HFFc6 (cell line): ENCODE data around the gene TPH1. TPM values are rescaled to one million over a fixed set of nuclear protein-coding genes. Genes with fewer than 3 reads are reported as not detected.

Experiments used
- DNase-seq: peaks from one replicate; pipeline ENCODE4 v3.0.0-alpha.2; 2018
- H3K27ac Mint-ChIP-seq: 2 replicates; pipeline ENCODE4 v1.8.0; 2020; ENCODE audit warnings: mild to moderate bottlenecking, mixed read lengths
- H3K27me3 Mint-ChIP-seq: 2 replicates; pipeline ENCODE4 v1.8.0; 2021; ENCODE audit warnings: mild to moderate bottlenecking, moderate library complexity, mixed read lengths; ENCODE audit not compliant: insufficient read depth
- H3K36me3 Mint-ChIP-seq: 2 replicates; pipeline ENCODE4 v1.8.0; 2021; ENCODE audit warnings: low read depth, mixed read lengths
- H3K4me1 Mint-ChIP-seq: 2 replicates; pipeline ENCODE4 v1.8.0; 2020; ENCODE audit warnings: low read depth, mixed read lengths
- H3K4me3 Mint-ChIP-seq: 2 replicates; pipeline ENCODE4 v1.8.0; 2020; ENCODE audit warnings: mild to moderate bottlenecking, moderate library complexity, mixed read lengths
- H3K9me3 Mint-ChIP-seq: 2 replicates; pipeline ENCODE4 v1.8.0; 2020; ENCODE audit warnings: mild to moderate bottlenecking, mixed read lengths
- total RNA-seq, 6 experiments: library from RNA; stranded (reverse); fragmentation: NEBNext Ultra II Directional; extraction: Animal tissue kit (Norgen Biotek cat#: 25700); gene quantifications; 2 replicates in 1 of 6; 3 replicates in 5 of 6; pipeline ENCODE4 v1.2.3, GENCODE V29; 2021
- TF ChIP-seq, protein P1 (sequence below): fragments of 200-600 bp; sonication (generic); IDR thresholded peaks from 2 replicates; pipeline ENCODE4 v1.5.0; 2021; ENCODE audit warnings: antibody characterized with exemption, mild to moderate bottlenecking

Gene TPH1
- total RNA-seq, 6 experiments from 2014 or later: 0.03 TPM; not detected in 5

DNA sequence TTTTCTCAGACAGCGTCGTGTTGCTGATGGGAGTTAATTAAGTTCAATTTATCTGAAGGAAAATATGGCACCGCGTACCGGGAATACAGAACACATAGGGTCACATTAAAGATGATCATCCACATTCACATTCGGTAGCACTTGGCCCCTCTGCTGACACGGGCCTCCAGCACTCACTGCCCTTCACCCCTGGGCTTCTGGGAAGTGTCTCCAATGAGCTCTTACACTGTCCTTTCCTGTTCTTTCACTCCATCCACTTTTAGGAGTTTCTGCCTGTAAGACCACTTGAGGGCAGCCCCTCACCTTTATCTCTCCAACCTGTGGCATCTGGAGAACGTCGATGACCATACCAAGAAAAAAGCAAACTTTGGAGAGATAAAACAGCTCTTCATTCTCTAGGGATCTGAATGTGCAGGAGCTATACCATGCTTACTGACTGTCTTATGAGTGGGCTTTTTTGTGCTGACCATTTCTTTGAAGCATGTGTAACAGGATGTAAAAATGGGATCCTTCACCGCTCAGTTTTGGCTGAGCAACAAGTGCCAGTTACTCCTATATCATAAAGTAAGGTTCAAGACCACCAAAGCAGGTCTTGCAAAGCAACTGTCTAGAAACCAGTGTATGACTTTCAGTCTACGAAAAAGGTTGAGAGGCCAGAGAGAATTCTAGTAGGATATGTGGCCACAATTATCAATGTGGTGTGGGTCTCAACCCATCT is 32.1 kb downstream of the TPH1 start:
- H3K4me3 Mint-ChIP-seq: peak overlapping the region; percentile 97
- no peak for DNase-seq
- H3K27ac Mint-ChIP-seq: no peak overlapping the region; the same call in 1 of the 2 replicates
- H3K27me3 Mint-ChIP-seq: peaks cover 4% of the 10 kb centered on the region
- TF ChIP-seq, protein P1, sequence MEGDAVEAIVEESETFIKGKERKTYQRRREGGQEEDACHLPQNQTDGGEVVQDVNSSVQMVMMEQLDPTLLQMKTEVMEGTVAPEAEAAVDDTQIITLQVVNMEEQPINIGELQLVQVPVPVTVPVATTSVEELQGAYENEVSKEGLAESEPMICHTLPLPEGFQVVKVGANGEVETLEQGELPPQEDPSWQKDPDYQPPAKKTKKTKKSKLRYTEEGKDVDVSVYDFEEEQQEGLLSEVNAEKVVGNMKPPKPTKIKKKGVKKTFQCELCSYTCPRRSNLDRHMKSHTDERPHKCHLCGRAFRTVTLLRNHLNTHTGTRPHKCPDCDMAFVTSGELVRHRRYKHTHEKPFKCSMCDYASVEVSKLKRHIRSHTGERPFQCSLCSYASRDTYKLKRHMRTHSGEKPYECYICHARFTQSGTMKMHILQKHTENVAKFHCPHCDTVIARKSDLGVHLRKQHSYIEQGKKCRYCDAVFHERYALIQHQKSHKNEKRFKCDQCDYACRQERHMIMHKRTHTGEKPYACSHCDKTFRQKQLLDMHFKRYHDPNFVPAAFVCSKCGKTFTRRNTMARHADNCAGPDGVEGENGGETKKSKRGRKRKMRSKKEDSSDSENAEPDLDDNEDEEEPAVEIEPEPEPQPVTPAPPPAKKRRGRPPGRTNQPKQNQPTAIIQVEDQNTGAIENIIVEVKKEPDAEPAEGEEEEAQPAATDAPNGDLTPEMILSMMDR: no peak
- peaks cover 21% of the 10 kb centered on the region for H3K4me1 Mint-ChIP-seq
- H3K36me3 Mint-ChIP-seq: no peaks in the 10 kb centered on the region
- no peaks in the 10 kb centered on the region for H3K9me3 Mint-ChIP-seq

DNA sequence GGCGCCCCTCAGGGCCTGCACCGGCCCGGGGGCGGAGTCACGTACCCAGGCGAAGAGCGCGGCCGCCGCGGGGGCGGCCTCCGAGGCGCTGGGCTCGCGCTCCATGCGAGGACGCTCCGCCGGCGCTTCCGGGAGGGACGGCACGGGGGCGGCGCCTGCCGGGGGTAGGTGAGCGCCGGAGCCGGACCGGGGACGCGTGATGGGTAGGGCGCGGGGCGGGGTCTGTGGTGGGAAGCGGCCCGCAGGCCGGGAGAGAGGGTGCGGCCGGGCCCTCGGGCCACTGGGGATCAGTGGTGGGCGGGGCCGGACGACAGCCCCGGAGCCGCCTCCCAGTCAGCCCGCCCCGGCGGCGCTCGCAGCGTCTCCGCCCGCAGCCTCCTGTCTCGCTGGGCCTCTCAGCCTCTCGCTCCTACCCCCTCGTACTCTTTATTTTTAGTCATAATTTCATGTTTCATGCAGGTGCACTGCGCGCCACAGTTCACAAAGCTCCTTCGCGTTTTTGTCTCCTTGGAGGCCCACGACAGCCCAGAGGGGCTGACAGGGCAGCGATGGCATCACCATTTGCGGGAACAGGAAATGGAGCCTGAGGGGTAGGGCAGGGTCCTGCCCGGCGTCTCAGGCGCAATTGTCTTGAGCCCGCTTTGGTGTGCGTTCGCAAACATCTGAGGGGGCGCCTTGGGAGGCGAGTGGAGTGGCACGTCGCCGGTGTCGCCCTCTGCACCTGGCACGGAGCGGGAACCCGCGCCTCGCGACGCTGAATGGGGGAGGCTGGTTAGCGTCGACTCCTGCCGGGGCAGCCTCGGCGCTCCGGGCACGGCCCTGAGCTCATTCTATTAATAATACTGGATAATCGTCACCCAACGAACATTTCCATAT is 32.9 kb downstream of the TPH1 start, which contains the start of gene SERGEF:
SERGEF (minus strand) TSS at position 142 of the 876 bp plus-strand sequence; CDS start at position 105, 37 bp downstream.
- H3K4me3 Mint-ChIP-seq: peak within 1 kb of the TSS; percentile 97

DNA sequence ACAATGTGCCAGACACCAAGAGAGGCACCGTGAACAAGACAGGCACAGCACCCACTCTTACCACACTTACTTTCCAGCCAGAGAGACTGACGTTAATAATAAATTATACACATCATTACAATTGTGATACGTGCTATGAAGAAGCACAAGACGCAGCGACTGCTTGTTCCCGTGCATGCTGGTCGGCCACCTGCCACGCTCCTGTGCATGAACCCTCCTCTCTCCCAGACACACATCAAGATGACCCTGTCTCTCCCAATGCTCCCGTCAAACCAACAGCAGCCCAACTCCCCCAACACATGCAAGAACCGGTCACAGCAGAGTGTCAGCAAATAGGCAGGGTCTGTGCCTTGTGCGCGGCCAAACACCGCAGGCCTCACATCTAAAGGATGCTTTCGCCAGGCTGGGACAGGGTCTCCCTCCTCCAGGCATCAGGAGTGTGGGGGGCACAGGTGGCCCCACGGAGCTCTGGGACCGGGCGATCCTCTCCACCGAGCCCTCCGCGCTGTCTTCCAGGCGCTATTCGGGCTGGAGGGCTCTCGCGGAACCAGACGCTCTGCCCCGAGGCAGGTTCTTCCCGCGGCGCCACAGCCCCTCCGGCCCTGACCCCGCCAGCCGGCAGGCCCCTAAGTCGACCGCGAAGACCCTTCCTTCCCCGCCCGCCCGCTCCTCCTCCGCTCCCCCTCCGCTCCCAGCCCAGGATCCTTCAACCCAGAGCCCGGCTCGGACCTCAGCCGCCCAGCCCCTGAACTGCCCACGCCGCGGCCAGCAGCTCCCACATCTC is 33.8 kb downstream of the TPH1 start:
- no peak for DNase-seq
- TF ChIP-seq, protein P1: no peak
- no peaks in the 10 kb centered on the region for H3K9me3 Mint-ChIP-seq
- H3K4me1 Mint-ChIP-seq: peaks cover 21% of the 10 kb centered on the region
- peak overlapping the region; percentile 58 for H3K27ac Mint-ChIP-seq
- H3K36me3 Mint-ChIP-seq: no peaks in the 10 kb centered on the region
- H3K27me3 Mint-ChIP-seq: peaks cover 4% of the 10 kb centered on the region
- peak overlapping the region; percentile 97 for H3K4me3 Mint-ChIP-seq

More for the DNA sequence above, 32.9 kb downstream of the TPH1 start, which contains the start of gene SERGEF:
- H3K36me3 Mint-ChIP-seq: no peaks in the 10 kb centered on the region
- peaks cover 21% of the 10 kb centered on the region for H3K4me1 Mint-ChIP-seq
- H3K27ac Mint-ChIP-seq: peak within 1 kb of the TSS; percentile 58
- H3K27me3 Mint-ChIP-seq: peaks cover 4% of the 10 kb centered on the region
- no peaks in the 10 kb centered on the region for H3K9me3 Mint-ChIP-seq
- peak; percentile 71 for DNase-seq
- TF ChIP-seq, protein P1: peak; percentile 66

DNA sequence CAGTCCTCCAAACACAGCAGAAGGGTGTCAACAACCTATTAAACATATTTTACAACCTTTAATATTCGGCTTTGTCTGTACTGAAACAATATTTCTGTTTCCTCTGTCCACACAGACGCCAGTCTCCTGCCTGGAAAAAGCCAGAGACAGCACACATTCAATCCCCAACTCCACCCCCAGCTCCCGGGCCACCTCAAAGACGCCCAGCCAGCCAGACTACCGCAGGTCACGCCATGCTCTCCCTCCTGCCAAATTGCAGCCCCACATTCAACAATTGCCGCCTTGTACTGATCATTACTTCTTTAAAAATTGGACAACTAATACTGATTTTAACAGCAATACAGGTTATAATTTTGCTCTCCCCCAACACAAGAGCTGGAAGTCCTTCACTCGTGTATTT is 34.4 kb downstream of the TPH1 start:
- no peak for DNase-seq
- H3K36me3 Mint-ChIP-seq: no peaks in the 10 kb centered on the region
- TF ChIP-seq, protein P1: no peak
- H3K4me1 Mint-ChIP-seq: peaks cover 21% of the 10 kb centered on the region
- no peak overlapping the region for H3K27ac Mint-ChIP-seq
- H3K9me3 Mint-ChIP-seq: no peaks in the 10 kb centered on the region
- peak overlapping the region; percentile 97 for H3K4me3 Mint-ChIP-seq
- peaks cover 4% of the 10 kb centered on the region for H3K27me3 Mint-ChIP-seq

DNA sequence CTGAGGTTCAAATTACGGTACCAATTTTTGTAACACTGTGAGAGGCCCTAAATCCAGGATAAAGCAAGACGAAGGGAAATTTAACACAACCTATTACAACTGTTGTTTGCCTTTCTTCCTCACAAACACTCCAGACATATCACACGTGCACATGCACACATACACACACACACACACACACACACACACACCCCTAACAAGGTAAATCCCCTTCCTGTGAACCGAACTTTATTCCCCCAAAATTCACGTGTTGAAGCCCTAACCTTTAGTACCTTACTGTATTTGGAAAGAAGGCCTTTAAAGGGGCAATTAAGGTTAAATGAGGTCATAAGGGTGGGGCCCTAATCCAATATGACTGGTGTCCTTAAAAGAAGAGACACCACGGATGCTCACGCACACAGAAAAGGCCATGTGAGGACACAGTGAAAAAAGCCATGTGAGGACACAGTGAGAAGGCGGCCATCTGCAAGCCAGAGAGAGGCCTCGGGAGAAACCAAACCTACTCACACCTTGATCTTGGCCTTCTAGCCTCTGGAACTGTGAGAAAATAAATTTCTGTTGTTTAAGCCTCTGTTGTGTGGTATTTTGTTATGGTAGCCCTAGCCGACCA is 35.0 kb downstream of the TPH1 start:
- no peak for DNase-seq
- peaks cover 21% of the 10 kb centered on the region for H3K4me1 Mint-ChIP-seq
- H3K9me3 Mint-ChIP-seq: no peaks in the 10 kb centered on the region
- no peak overlapping the region for H3K4me3 Mint-ChIP-seq
- TF ChIP-seq, protein P1: no peak
- H3K36me3 Mint-ChIP-seq: no peaks in the 10 kb centered on the region
- H3K27ac Mint-ChIP-seq: no peak overlapping the region
- H3K27me3 Mint-ChIP-seq: peaks cover 4% of the 10 kb centered on the region
